ENCODE results near the gene NPC1L1. TPM values are rescaled to one million over a fixed set of nuclear protein-coding genes. Genes with fewer than 3 reads are reported as not detected.

Gene NPC1L1
- total and polyA plus RNA-seq, 2 of the 13 experiments (the other 11 are each of a cell fraction or from before 2014, with no cell fraction given) = 4.8 to 14.5 TPM

GRCh38 chr7:44536090-44536489 lies 5.0 kb downstream of the NPC1L1 start:
- H2AFZ ChIP-seq (ENCODE audit: low read length) = no peak overlapping the region
- peaks cover 75% of the 10 kb centered on the region for H3K4me1 ChIP-seq (ENCODE audit: insufficient read depth, low read length)
- H3K27ac ChIP-seq (ENCODE audit: extremely low read length, insufficient read depth, low read length) = no peak overlapping the region
- peak overlapping the region; percentile 98 for H3K4me2 ChIP-seq (ENCODE audit: low read depth, low read length)
- peaks cover 61% of the 10 kb centered on the region for H3K79me2 ChIP-seq (ENCODE audit: insufficient read depth, low read length)
- H4K20me1 ChIP-seq (ENCODE audit: insufficient read depth, low read length) = peaks cover 19% of the 10 kb centered on the region
- ChIA-PET CTCF (ENCODE audit: low intra/inter-chr PET ratio, low total read pairs) (no interaction called here), POLR2A (interaction anchor here (1.4 kb wide), 1 partner anchor 38 kb away, joined by 6 read pairs; the partner anchor contains the start of gene DDX56)
- H3K9ac ChIP-seq (ENCODE audit: insufficient read depth, low read depth, low read length) = no peak overlapping the region
- DNase-seq (ENCODE audit: low spot score) (no peak), ATAC-seq (no peak), FAIRE-seq (no peak)
- no peaks in the 10 kb centered on the region for H3K9me3 ChIP-seq (ENCODE audit: low read length)
- no peak for TF ChIP-seq ZFP36L2 (CRISPR knock-in tag; IDR thresholded peaks at IDR 0.05)
- 0 out of 2 replicates have a peak, but pooled peaks have one; percentile 11 for TF ChIP-seq PCBP1 (IDR thresholded peaks at IDR 0.05; ENCODE audit: borderline replicate concordance, low read depth, low read length)
- TF ChIP-seq KLF16 (CRISPR knock-in tag; IDR thresholded peaks at IDR 0.05) = no peak
- no peak for TF ChIP-seq ZBTB44 (CRISPR knock-in tag; IDR thresholded peaks at IDR 0.05)
- no peak for TF ChIP-seq RELA (CRISPR knock-in tag; IDR thresholded peaks at IDR 0.05)
- intact Hi-C loops (cut with micrococcal nuclease; ENCODE audit: unreplicated experiment) (no loop called here), in situ Hi-C loops (cut with HindIII; ENCODE audit: extremely low pct_ligation_motif_present, low pct_unique_long_range_greater_than_20kb) (no loop called here)
- WGBS (ENCODE audit: low lambda C conversion rate) = 76% methylated on average over 4 of the region's 10 CpGs
- peaks cover 6 to 41% of the 10 kb centered on the region in 2 experiments for H3K36me3 ChIP-seq (replicated peaks in 1 of 2; ENCODE audit: control insufficient read depth in 1 of 2, insufficient read depth in 2 of 2, low read length in 2 of 2)
- H3K27me3 ChIP-seq (ENCODE audit: control insufficient read depth in 1 of 2, insufficient read depth in 2 of 2, low read length in 2 of 2) = no peaks in the 10 kb centered on the region
- 0 out of 6 replicates have a peak overlapping the region, but pooled peaks of 1 of the 3 experiments have one; percentile 22 for H3K4me3 ChIP-seq (replicated peaks in 1 of 3; ENCODE audit: insufficient read depth in 1 of 3, low read depth in 2 of 3, low read length in 3 of 3)
- BruUV-seq (replicated peaks) = no TSS peak

- no peak for ATAC-seq
- H3K36me3 ChIP-seq (replicated peaks in 1 of 2; ENCODE audit: control insufficient read depth in 1 of 2, insufficient read depth in 2 of 2, low read length in 2 of 2) = peaks cover 8 to 41% of the 10 kb centered on the region in 2 experiments
- no peak overlapping the region for H3K27ac ChIP-seq (ENCODE audit: extremely low read length, insufficient read depth, low read length)
- no peak overlapping the region for H3K4me3 ChIP-seq (replicated peaks in 1 of 3; ENCODE audit: insufficient read depth in 1 of 3, low read depth in 2 of 3, low read length in 3 of 3)
- CTCF ChIA-PET (ENCODE audit: low intra/inter-chr PET ratio, low total read pairs) = interaction anchor here (2.5 kb wide), 1 partner anchor 30 kb away, joined by 14 read pairs; no protein-coding TSS in a partner anchor
- WGBS (ENCODE audit: low lambda C conversion rate) = 98% methylated on average over 8 of the region's 8 CpGs
- H2AFZ ChIP-seq (ENCODE audit: low read length) = no peak overlapping the region
- DNase-seq (ENCODE audit: low spot score) = no peak
- peaks cover 19% of the 10 kb centered on the region for H4K20me1 ChIP-seq (ENCODE audit: insufficient read depth, low read length)
- FAIRE-seq = no peak
- BruUV-seq (replicated peaks) = no TSS peak
- H3K4me2 ChIP-seq (ENCODE audit: low read depth, low read length) = peak overlapping the region; percentile 98
- intact Hi-C loops (cut with micrococcal nuclease; ENCODE audit: unreplicated experiment) (no loop called here), in situ Hi-C loops (cut with HindIII; ENCODE audit: extremely low pct_ligation_motif_present, low pct_unique_long_range_greater_than_20kb) (no loop called here)
- H3K9me3 ChIP-seq (ENCODE audit: low read length) = no peaks in the 10 kb centered on the region
- H3K4me1 ChIP-seq (ENCODE audit: insufficient read depth, low read length) = peaks cover 72% of the 10 kb centered on the region
- no peaks in the 10 kb centered on the region for H3K27me3 ChIP-seq (ENCODE audit: control insufficient read depth in 1 of 2, insufficient read depth in 2 of 2, low read length in 2 of 2)
- no peak overlapping the region for H3K9ac ChIP-seq (ENCODE audit: insufficient read depth, low read depth, low read length)
- H3K79me2 ChIP-seq (ENCODE audit: insufficient read depth, low read length) = peaks cover 56% of the 10 kb centered on the region
- POLR2A ChIA-PET = interaction anchor here (1.4 to 1.8 kb wide), 3 partner anchors 30 to 47 kb away, joined by 5 to 6 read pairs (median 6); partner anchors contain the start of genes DDX56 and TMED4
- TF ChIP-seq HOXA5 (CRISPR knock-in tag; IDR thresholded peaks at IDR 0.05) (no peak), ISX (CRISPR knock-in tag; conservative IDR thresholded peaks at IDR 0.05) (no peak), BCL3 (CRISPR knock-in tag; IDR thresholded peaks at IDR 0.05) (no peak), ZSCAN25 (CRISPR knock-in tag; IDR thresholded peaks at IDR 0.05) (no peak), TERF1 (CRISPR knock-in tag; IDR thresholded peaks at IDR 0.05) (no peak), ZBTB37 (CRISPR knock-in tag; IDR thresholded peaks at IDR 0.05) (no peak), ZNF121 (CRISPR knock-in tag; IDR thresholded peaks at IDR 0.05) (0 out of 2 replicates have a peak, but pooled peaks have one; percentile 26)
Measured at GRCh38 chr7:44535348-44536064, 5.6 kb downstream of the NPC1L1 start.

Data from HepG2 (cell line).